ENCODE data around the gene ARGLU1.

GRCh38 chr13:106540613-106541012 is 27.3 kb downstream of the ARGLU1 start:
- no peak for TF ChIP-seq CTCF (conservative IDR thresholded peaks at IDR 0.05; ENCODE audit: low read depth, low read length)
- no peak for TF ChIP-seq EZH2 (IDR thresholded peaks at IDR 0.05; ENCODE audit: low read length, unreplicated experiment)

Measured in PC-3 (cell line).